Gastroesophageal sphincter (tissue), 3 donors: ENCODE data around the gene EPHB2.

Experiments
- CTCF ChIP-seq, 4 experiments: fragments of 200-600 bp in 2 of 4; fragments of 450-650 bp in 2 of 4; sonication (generic) in 1 of 4; IDR thresholded peaks; one replicate each; pipeline ENCODE4 v1.5.1; 2017 to 2019; ENCODE audit warnings: antibody characterized with exemption in 4 of 4, mild to moderate bottlenecking in 2 of 4, moderate library complexity in 2 of 4
- POLR2A ChIP-seq, 2 donors: fragments of 450-650 bp; IDR thresholded peaks; one replicate each; pipeline ENCODE4 v1.6.1; 2017; ENCODE audit warnings: antibody characterized with exemption in 2 of 2, mild to moderate bottlenecking in 2 of 2, moderate library complexity in 1 of 2

- TF ChIP-seq CTCF (IDR thresholded peaks at IDR 0.05), result no peak
- no peak for TF ChIP-seq POLR2A (IDR thresholded peaks at IDR 0.05)
These were observed 432 bp downstream of the EPHB2 start for GRCh38 chr1:22711071-22711470.
